Measurements from ENCODE around the gene NELL2.

DNA sequence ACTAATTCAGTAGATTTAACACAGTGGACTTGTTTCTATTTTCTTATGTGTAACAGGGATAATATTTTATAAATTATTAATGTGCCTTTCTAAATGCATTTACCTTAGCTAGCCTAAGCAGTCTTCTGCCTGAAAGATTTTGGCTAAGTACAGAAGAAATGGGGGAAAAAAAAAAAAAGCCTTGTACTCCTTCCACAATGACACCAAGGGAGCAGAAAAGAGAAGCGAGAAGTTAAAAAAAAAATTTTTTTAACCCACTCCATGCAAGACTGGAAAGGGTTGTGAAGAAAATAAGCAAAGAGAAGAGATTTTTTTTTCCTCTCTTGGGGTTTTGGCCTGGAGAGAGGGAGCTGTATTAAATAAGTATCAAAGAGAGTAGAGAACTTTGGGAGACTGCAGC is 28.7 kb downstream of the NELL2 start:
- no peak for TF ChIP-seq POLR2AphosphoS5 (IDR thresholded peaks at IDR 0.05; ENCODE audit: low read depth, low read length)
- TF ChIP-seq, protein P1, sequence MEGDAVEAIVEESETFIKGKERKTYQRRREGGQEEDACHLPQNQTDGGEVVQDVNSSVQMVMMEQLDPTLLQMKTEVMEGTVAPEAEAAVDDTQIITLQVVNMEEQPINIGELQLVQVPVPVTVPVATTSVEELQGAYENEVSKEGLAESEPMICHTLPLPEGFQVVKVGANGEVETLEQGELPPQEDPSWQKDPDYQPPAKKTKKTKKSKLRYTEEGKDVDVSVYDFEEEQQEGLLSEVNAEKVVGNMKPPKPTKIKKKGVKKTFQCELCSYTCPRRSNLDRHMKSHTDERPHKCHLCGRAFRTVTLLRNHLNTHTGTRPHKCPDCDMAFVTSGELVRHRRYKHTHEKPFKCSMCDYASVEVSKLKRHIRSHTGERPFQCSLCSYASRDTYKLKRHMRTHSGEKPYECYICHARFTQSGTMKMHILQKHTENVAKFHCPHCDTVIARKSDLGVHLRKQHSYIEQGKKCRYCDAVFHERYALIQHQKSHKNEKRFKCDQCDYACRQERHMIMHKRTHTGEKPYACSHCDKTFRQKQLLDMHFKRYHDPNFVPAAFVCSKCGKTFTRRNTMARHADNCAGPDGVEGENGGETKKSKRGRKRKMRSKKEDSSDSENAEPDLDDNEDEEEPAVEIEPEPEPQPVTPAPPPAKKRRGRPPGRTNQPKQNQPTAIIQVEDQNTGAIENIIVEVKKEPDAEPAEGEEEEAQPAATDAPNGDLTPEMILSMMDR (IDR thresholded peaks at IDR 0.05 in 2 of 3, conservative IDR thresholded peaks at IDR 0.05 in 1 of 3; ENCODE audit: borderline replicate concordance in 1 of 3, insufficient read depth in 1 of 3, low read depth in 2 of 3, low read length in 2 of 3), result no peak
- TF ChIP-seq, protein P2, sequence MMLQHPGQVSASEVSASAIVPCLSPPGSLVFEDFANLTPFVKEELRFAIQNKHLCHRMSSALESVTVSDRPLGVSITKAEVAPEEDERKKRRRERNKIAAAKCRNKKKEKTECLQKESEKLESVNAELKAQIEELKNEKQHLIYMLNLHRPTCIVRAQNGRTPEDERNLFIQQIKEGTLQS (IDR thresholded peaks at IDR 0.05), result no peak
- TF ChIP-seq, protein P3, sequence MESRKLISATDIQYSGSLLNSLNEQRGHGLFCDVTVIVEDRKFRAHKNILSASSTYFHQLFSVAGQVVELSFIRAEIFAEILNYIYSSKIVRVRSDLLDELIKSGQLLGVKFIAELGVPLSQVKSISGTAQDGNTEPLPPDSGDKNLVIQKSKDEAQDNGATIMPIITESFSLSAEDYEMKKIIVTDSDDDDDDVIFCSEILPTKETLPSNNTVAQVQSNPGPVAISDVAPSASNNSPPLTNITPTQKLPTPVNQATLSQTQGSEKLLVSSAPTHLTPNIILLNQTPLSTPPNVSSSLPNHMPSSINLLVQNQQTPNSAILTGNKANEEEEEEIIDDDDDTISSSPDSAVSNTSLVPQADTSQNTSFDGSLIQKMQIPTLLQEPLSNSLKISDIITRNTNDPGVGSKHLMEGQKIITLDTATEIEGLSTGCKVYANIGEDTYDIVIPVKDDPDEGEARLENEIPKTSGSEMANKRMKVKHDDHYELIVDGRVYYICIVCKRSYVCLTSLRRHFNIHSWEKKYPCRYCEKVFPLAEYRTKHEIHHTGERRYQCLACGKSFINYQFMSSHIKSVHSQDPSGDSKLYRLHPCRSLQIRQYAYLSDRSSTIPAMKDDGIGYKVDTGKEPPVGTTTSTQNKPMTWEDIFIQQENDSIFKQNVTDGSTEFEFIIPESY (IDR thresholded peaks at IDR 0.05; ENCODE audit: extremely low read depth, insufficient replicate concordance, low read length), result no peak
- no peak for TF ChIP-seq TCF7L2 (IDR thresholded peaks at IDR 0.05; ENCODE audit: borderline replicate concordance, extremely low read depth, insufficient read depth, insufficient read length)
- no peak for TF ChIP-seq ZNF274 (IDR thresholded peaks at IDR 0.05; ENCODE audit: low read depth, low read length)
- TF ChIP-seq RAD21 (IDR thresholded peaks at IDR 0.05; ENCODE audit: low read depth), result no peak
- no peak for TF ChIP-seq POLR2A (IDR thresholded peaks at IDR 0.05; ENCODE audit: borderline replicate concordance, extremely low read depth, insufficient read depth, insufficient read length)
- no peak for TF ChIP-seq YY1 (IDR thresholded peaks at IDR 0.05; ENCODE audit: extremely low read depth, insufficient replicate concordance, low read depth, low read length)
- no peak for TF ChIP-seq SRF (IDR thresholded peaks at IDR 0.05; ENCODE audit: low read depth)

Measured in HCT116 (cell line).